Activated CD8-positive, alpha-beta memory T cell treated with anti-CD3 and anti-CD28 coated beads for 24 hours (primary cell): Measurements from ENCODE around the gene RETN.

Experiments
- DNase-seq: peaks from one replicate; pipeline ENCODE4 v3.0.0-alpha.2; 2020

The RETN gene

GRCh38 chr19:7661744-7662538 is 6.9 kb upstream of the RETN start:
- DNase-seq: no peak

- no peak for DNase-seq
These were observed 6.2 kb upstream of the RETN start for GRCh38 chr19:7662657-7663056.

GRCh38 chr19:7663706-7664105 is 5.1 kb upstream of the RETN start:
- DNase-seq: no peak

GRCh38 chr19:7665076-7665475 is 3.8 kb upstream of the RETN start:
- DNase-seq: no peak

- no peak for DNase-seq
These were observed 792 bp downstream of the RETN start for GRCh38 chr19:7669641-7670040.

GRCh38 chr19:7670150-7670783 is 1.4 kb downstream of the RETN start:
- DNase-seq: no peak

- DNase-seq: no peak
These were observed 1.9 kb downstream of the RETN start for GRCh38 chr19:7670790-7671189.

- no peak for DNase-seq
These were observed 3.7 kb downstream of the RETN start for GRCh38 chr19:7672522-7672921.

- DNase-seq: peak; percentile 73
These were observed 5.5 kb downstream of the RETN start for GRCh38 chr19:7674010-7675005.

- DNase-seq: no peak
These were observed 7.5 kb downstream of the RETN start for GRCh38 chr19:7676376-7676775.

- DNase-seq: no peak
These were observed 8.0 kb downstream of the RETN start, which contains the start of gene MCEMP1 for GRCh38 chr19:7676854-7677253. MCEMP1 (plus strand) TSS chr19:7677090; CDS start chr19:7677121, 31 bp downstream.

- no peak for DNase-seq
These were observed 8.9 kb downstream of the RETN start for GRCh38 chr19:7677669-7678311.

GRCh38 chr19:7678971-7679751 is 10.3 kb downstream of the RETN start:
- peak; percentile 79 for DNase-seq

- DNase-seq: no peak
These were observed 11.1 kb downstream of the RETN start for GRCh38 chr19:7679771-7680605.

- DNase-seq: peak; percentile 95
These were observed 11.9 kb downstream of the RETN start, which contains the start of gene TRAPPC5 for GRCh38 chr19:7680606-7681339. TRAPPC5 (plus strand) TSS chr19:7680833; CDS start chr19:7682254, 1,421 bp downstream.

GRCh38 chr19:7681340-7682174 is 12.7 kb downstream of the RETN start:
- DNase-seq: peak; percentile 89

GRCh38 chr19:7682175-7682855 is 13.5 kb downstream of the RETN start:
- DNase-seq: no peak
